HEK293T (cell line): ENCODE results near the gene FUBP1.

Source experiments
- BHLHE40 ChIP-seq: fragments of 450-650 bp; IDR thresholded peaks from 2 replicates; pipeline ENCODE4 v1.6.1; 2016; ENCODE audit warnings: mild to moderate bottlenecking, moderate library complexity, borderline replicate concordance
- ELF4 ChIP-seq: fragments of 450-650 bp; IDR thresholded peaks from 2 replicates; pipeline ENCODE4 v1.6.1; 2017; ENCODE audit warnings: antibody characterized with exemption
- FOXA1 ChIP-seq: fragments of 450-650 bp; IDR thresholded peaks from 2 replicates; pipeline ENCODE4 v1.6.1; 2016; ENCODE audit warnings: mild to moderate bottlenecking
- FOXK2 ChIP-seq: fragments of 450-650 bp; IDR thresholded peaks from 2 replicates; pipeline ENCODE4 v1.6.1; 2016; ENCODE audit warnings: mild to moderate bottlenecking
- FOXM1 ChIP-seq: fragments of 450-650 bp; IDR thresholded peaks from 2 replicates; pipeline ENCODE4 v1.6.1; 2017; ENCODE audit warnings: mild to moderate bottlenecking, borderline replicate concordance
- HDGF ChIP-seq: fragments of 450-650 bp; IDR thresholded peaks from 2 replicates; pipeline ENCODE4 v1.6.1; 2017; ENCODE audit warnings: antibody characterized with exemption, borderline replicate concordance
- L3MBTL2 ChIP-seq: fragments of 450-650 bp; conservative IDR thresholded peaks from 2 replicates; pipeline ENCODE4 v1.6.1; 2016; ENCODE audit warnings: mild to moderate bottlenecking
- NFRKB ChIP-seq: fragments of 450-650 bp; IDR thresholded peaks from 2 replicates; pipeline ENCODE4 v1.6.1; 2016; ENCODE audit warnings: mild to moderate bottlenecking, moderate library complexity
- SP1 ChIP-seq: fragments of 450-650 bp; IDR thresholded peaks from 2 replicates; pipeline ENCODE4 v1.6.1; 2017
- SUZ12 ChIP-seq: fragments of 450-650 bp; IDR thresholded peaks from 2 replicates; pipeline ENCODE4 v1.6.1; 2016; ENCODE audit warnings: mild to moderate bottlenecking
- TARDBP ChIP-seq: fragments of 450-650 bp; IDR thresholded peaks from 2 replicates; pipeline ENCODE4 v1.6.1; 2016
- ZNF384 ChIP-seq: fragments of 450-650 bp; IDR thresholded peaks from 2 replicates; pipeline ENCODE4 v1.6.1; 2016
- TF ChIP-seq, protein P1 (sequence below): fragments of 450-650 bp; IDR thresholded peaks from 2 replicates; pipeline ENCODE4 v1.6.1; 2016

DNA sequence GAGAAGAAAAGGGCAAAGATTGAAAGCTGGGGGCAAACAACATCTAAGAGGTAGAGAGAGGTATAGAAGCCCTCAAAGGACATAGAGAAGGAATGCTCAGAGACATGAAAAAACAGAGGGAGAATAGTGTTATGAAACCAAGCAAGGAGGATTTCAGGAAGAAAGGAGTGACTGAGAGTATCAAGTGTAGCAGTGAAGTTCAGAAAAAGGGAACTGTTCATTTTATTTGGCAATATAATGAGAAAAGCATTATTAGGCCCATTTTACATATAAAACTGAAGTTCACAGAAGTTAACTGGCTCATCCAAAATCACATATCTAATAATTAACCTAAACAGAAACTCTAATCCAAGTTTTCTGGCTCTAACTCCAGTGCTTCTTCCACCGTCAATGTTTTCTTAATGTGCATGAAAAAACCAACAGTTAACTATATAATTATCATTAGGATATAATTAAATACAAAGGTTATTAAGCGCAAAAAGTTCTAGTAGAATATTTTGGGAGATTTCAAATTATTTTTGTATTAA is 72.8 kb downstream of the FUBP1 start:
- TF ChIP-seq FOXA1 = no peak
- no peak for TF ChIP-seq BHLHE40
- TF ChIP-seq SUZ12 = no peak
- no peak for TF ChIP-seq FOXM1
- TF ChIP-seq TARDBP = no peak
- TF ChIP-seq NFRKB = no peak
- no peak for TF ChIP-seq FOXK2
- no peak for TF ChIP-seq L3MBTL2
- TF ChIP-seq SP1 = no peak
- TF ChIP-seq, protein P1, sequence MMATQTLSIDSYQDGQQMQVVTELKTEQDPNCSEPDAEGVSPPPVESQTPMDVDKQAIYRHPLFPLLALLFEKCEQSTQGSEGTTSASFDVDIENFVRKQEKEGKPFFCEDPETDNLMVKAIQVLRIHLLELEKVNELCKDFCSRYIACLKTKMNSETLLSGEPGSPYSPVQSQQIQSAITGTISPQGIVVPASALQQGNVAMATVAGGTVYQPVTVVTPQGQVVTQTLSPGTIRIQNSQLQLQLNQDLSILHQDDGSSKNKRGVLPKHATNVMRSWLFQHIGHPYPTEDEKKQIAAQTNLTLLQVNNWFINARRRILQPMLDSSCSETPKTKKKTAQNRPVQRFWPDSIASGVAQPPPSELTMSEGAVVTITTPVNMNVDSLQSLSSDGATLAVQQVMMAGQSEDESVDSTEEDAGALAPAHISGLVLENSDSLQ = no peak
- TF ChIP-seq ELF4 = no peak
- no peak for TF ChIP-seq ZNF384
- no peak for TF ChIP-seq HDGF
